DOHH2 (cell line): ENCODE measurements around the gene KLHDC8A.

ENCODE experiments used
- CTCF ChIP-seq: fragments of 200-600 bp; sonication (generic); IDR thresholded peaks from one replicate; pipeline ENCODE4 v1.5.1; 2014; ENCODE audit warnings: antibody characterized with exemption, mild to moderate bottlenecking, low read depth, low read length; ENCODE audit not compliant: poor library complexity, severe bottlenecking
- EZH2phosphoT487 ChIP-seq: fragments of 200-600 bp; sonication (generic); IDR thresholded peaks from 2 replicates; pipeline ENCODE4 v1.6.1; 2017; ENCODE audit warnings: borderline replicate concordance, mild to moderate bottlenecking, antibody characterized with exemption, low read length, moderate library complexity, mixed read lengths

DNA sequence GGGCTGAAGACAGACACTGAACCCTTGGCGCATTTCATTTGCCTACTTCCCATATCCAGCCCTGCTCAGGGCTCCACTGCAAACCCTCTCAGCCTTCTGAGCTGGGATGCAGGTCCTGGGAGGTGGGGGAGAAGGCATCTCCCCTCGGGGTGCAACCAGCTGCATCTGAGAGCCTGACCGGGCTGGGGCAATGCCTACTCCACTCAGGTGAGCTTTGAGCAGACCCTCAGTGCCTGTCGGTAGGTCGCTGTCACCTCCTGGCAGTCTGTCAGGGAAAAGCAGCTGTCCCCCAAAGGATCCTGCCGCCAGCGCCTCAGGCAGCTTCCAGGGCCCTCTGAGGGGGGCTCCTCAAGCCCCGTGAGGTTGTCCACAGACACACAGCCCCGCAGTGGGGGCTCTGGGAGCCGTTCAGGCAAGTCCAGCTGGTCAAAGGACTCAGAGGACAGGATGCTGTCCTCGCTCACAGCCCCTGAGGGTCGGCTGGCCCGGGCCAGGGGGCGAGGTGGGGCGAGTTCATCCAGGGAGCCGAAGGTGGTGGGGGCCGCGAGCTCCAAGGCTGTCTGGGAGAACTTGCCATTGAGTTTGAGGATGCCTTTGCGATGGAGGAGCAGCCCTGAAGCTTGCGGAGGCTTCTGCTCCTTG is 53.4 kb downstream of the KLHDC8A start:
- TF ChIP-seq EZH2phosphoT487 (no peak), CTCF (no peak)
